ENCODE measurements around the gene RHBDD3. TPM values are rescaled to one million over a fixed set of nuclear protein-coding genes. Genes with fewer than 3 reads are reported as not detected.
A peak's percentile ranks its signal among the peaks of the same experiment; 100 is the strongest.

Gene RHBDD3
- total RNA-seq, 4 donors from 2014 or later = 19.8 to 38.0 (median 28.6) TPM

DNA sequence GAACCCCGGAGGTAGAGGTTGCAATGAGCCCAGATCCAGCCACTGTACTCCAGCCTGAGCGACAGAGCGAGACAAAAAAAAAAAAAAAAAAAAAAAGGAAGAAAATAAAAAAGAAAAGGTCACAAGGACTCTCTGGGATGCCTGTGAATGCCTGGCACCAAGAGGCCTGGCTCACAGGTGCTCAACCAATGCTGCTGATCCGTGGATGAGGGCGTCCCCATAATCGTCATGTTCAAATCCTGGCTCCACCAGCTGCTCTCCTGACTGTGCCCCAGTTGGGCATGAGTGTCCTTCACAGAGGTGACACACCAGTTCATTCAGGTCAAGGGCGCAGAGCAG, 38.0 kb upstream of the RHBDD3 start:
- no peak for DNase-seq
- Histone ChIP-seq H3K4me3 (peak overlapping the region; percentile 84 to 98 (median 94)), H3K9me3 (no peaks in the 10 kb centered on the region), H3K27me3 (no peaks in the 10 kb centered on the region), H3K36me3 (peaks cover 0 to 2% of the 10 kb centered on the region in 2 donors), H3K27ac (peak overlapping the region in 3 of 4 donors; percentile 82 to 89 (median 84)), H3K4me1 (peaks cover 31 to 43% of the 10 kb centered on the region in 2 donors)
- TF ChIP-seq POLR2A (IDR thresholded peaks at IDR 0.05) = no peak
- TF ChIP-seq, protein P1, sequence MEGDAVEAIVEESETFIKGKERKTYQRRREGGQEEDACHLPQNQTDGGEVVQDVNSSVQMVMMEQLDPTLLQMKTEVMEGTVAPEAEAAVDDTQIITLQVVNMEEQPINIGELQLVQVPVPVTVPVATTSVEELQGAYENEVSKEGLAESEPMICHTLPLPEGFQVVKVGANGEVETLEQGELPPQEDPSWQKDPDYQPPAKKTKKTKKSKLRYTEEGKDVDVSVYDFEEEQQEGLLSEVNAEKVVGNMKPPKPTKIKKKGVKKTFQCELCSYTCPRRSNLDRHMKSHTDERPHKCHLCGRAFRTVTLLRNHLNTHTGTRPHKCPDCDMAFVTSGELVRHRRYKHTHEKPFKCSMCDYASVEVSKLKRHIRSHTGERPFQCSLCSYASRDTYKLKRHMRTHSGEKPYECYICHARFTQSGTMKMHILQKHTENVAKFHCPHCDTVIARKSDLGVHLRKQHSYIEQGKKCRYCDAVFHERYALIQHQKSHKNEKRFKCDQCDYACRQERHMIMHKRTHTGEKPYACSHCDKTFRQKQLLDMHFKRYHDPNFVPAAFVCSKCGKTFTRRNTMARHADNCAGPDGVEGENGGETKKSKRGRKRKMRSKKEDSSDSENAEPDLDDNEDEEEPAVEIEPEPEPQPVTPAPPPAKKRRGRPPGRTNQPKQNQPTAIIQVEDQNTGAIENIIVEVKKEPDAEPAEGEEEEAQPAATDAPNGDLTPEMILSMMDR (IDR thresholded peaks at IDR 0.05 in 4 of 5, conservative IDR thresholded peaks at IDR 0.05 in 1 of 5) = no peak
- in situ Hi-C loops (cut with MboI; ENCODE audit: low sequenced_read_pairs in 4 of 4) = loop anchor here in 1 of 4 donors (10.0 kb wide), 1 partner anchor 89 kb away; no protein-coding TSS in a partner anchor
- ATAC-seq = no peak
- intact Hi-C loops (cut with DNase I; ENCODE audit: low total_unique reads) = loop anchor here (1.0 to 2.0 kb wide), 5 partner anchors 23 to 82 kb away; partner anchors contain the start of genes AP1B1 and EWSR1

DNA sequence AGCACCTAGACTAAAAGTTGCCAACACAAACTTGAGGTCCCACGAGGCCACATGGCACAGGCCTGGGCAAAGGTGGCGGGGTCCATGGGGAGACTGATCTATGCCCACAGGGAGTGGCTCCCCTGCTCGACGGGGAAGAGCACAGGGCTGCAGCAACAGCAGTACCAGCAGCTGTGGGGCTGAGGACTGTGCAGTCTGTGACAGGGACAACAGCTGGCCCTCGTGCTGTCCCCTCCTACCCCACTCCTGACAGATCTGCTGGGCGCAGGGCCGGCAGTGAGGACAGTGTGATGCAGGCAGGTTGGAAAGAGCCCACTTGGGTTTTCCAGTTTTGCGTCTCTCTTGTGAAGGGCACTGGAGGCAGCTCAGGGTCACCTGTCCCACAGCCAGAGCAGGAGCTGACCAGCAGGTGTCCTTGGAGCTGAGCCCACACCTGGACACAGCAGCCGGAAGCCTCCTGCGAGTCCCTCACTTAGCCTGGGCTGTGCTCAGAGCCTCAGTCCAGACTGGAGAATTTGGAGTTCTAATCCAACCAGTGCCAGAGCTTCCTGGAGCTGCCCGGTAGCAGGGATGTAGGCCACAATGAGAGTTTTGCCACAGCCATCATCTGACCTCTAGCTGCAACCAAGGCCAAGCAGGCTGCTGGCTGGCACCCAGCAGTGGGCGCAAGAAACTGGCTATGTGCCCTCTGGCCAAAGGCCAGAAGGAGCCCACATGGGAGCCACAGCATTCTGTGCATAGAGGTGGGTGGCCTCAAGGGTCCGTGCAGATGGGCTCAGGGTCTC, 35.1 kb upstream of the RHBDD3 start:
- no peak for TF ChIP-seq POLR2A (IDR thresholded peaks at IDR 0.05)
- TF ChIP-seq, protein P1 (IDR thresholded peaks at IDR 0.05 in 4 of 5, conservative IDR thresholded peaks at IDR 0.05 in 1 of 5) = no peak
- H3K4me1 ChIP-seq = peaks cover 6 to 16% of the 10 kb centered on the region in 2 donors
- no peak overlapping the region for H3K4me3 ChIP-seq
- H3K27me3 ChIP-seq = no peaks in the 10 kb centered on the region
- peak overlapping the region; percentile 3 to 35 (median 26) for H3K27ac ChIP-seq
- intact Hi-C loops (cut with DNase I; ENCODE audit: low total_unique reads) (no loop called here), in situ Hi-C loops (cut with MboI; ENCODE audit: low sequenced_read_pairs in 4 of 4) (loop anchor here in 1 of 4 donors (10.0 kb wide), 1 partner anchor 92 kb away; no protein-coding TSS in a partner anchor)
- ATAC-seq (no peak), DNase-seq (peak in 1 of 2 donors; percentile 43)
- peaks cover 0 to 32% of the 10 kb centered on the region in 2 donors for H3K36me3 ChIP-seq
- no peaks in the 10 kb centered on the region for H3K9me3 ChIP-seq

DNA sequence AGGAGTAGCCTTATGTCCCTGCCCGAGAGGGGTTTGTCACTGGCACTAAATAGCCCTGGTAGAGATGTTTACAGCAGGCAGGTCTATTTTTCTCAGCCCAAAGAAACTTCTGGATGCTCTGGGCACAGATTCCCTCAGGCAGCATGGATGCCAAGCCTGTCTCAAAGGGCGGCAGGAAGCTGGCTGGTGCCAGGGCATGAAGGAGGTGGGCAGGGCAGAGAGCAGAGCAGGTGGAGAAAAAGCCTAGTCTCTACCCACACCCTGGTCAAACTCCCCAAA, 34.6 kb upstream of the RHBDD3 start:
- TF ChIP-seq, protein P1 (IDR thresholded peaks at IDR 0.05 in 4 of 5, conservative IDR thresholded peaks at IDR 0.05 in 1 of 5) = no peak
- no peak for TF ChIP-seq POLR2A (IDR thresholded peaks at IDR 0.05)
- Histone ChIP-seq H3K4me3 (no peak overlapping the region), H3K27me3 (no peaks in the 10 kb centered on the region), H3K4me1 (peaks cover under 1 to 10% of the 10 kb centered on the region in 2 donors), H3K36me3 (peaks cover 0 to 37% of the 10 kb centered on the region in 2 donors), H3K9me3 (no peaks in the 10 kb centered on the region), H3K27ac (peak overlapping the region in 3 of 4 donors; percentile 20 to 35 (median 33))
- DNase-seq (no peak), ATAC-seq (no peak)
- intact Hi-C loops (cut with DNase I; ENCODE audit: low total_unique reads) = no loop called here
- in situ Hi-C loops (cut with MboI; ENCODE audit: low sequenced_read_pairs in 4 of 4) = loop anchor here in 1 of 4 donors (10.0 kb wide), 1 partner anchor 92 kb away; no protein-coding TSS in a partner anchor

DNA sequence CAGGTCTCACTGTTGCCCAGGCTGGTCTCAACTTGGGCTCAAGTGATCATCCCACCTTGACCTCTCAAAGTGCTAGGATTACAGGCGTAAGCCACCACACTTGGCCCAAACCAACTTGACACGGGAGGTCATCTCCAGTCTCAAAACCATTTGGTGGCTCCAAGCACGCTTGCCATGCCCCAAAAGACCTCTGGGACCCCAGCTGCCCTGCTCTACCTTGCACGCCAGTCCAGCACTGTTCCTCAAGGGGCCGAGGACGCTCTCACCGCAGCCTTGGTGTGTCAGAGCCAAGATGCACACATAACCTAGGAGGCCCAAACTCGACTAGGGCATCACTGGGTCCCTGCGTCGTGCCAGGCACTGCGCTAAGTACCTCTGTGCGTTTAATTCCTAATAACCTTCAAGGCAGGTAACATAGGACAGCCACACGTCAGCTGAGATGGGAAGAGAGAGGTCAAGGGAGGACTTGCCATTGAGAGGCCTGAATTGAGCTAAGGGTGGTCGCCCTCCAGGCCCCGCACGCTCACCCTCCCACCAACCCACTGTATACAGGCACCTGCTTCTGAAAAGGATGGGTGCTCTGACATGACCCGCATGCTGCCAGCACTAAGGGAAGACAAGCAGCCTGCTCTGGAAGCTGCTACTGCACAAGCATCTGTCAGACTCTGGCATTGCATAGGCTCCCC, 34.1 kb upstream of the RHBDD3 start:
- no peak for DNase-seq
- Histone ChIP-seq H3K27ac (peak overlapping the region in 2 of 4 donors; percentile 33 to 35), H3K9me3 (no peaks in the 10 kb centered on the region), H3K4me1 (peaks cover 0 to 7% of the 10 kb centered on the region in 2 donors), H3K36me3 (peaks cover under 1 to 42% of the 10 kb centered on the region in 2 donors), H3K4me3 (no peak overlapping the region), H3K27me3 (no peaks in the 10 kb centered on the region)
- ATAC-seq = no peak
- intact Hi-C loops (cut with DNase I; ENCODE audit: low total_unique reads) (no loop called here), in situ Hi-C loops (cut with MboI; ENCODE audit: low sequenced_read_pairs in 4 of 4) (loop anchor here in 1 of 4 donors (10.0 kb wide), 1 partner anchor 93 kb away; no protein-coding TSS in a partner anchor)
- TF ChIP-seq, protein P1 (IDR thresholded peaks at IDR 0.05 in 4 of 5, conservative IDR thresholded peaks at IDR 0.05 in 1 of 5) = no peak
- TF ChIP-seq POLR2A (IDR thresholded peaks at IDR 0.05) = no peak
